ENCODE results near the gene STK32A. TPM values are rescaled to one million over a fixed set of nuclear protein-coding genes. Genes with fewer than 3 reads are reported as not detected.

STK32A gene
- total RNA-seq, 6 donors from 2014 or later, result 2.7 to 13.3 (median 7.1) TPM

DNA sequence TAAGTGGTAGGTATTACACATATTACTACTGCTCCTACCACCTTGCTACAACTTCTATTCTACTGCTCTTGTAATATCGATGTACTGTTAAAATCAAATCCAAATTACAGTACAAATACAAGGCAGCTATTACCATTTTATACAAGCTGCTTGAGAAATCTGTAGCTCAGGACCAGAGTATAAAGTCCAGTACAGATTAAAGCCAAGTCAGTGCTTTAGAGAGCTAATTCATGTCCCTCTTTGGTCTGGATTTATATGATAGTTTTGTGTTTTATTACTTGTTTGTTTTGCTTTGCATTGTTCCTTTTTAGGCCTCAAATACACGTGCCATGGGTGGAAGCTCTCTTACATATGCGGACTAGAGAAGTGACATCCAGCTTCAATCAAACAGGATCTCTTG is 199.2 kb downstream of the STK32A start:
- TF ChIP-seq EP300 (IDR thresholded peaks at IDR 0.05) (no peak), POLR2A (IDR thresholded peaks at IDR 0.05) (no peak), POLR2AphosphoS5 (IDR thresholded peaks at IDR 0.05) (no peak)
- TF ChIP-seq, protein P1, sequence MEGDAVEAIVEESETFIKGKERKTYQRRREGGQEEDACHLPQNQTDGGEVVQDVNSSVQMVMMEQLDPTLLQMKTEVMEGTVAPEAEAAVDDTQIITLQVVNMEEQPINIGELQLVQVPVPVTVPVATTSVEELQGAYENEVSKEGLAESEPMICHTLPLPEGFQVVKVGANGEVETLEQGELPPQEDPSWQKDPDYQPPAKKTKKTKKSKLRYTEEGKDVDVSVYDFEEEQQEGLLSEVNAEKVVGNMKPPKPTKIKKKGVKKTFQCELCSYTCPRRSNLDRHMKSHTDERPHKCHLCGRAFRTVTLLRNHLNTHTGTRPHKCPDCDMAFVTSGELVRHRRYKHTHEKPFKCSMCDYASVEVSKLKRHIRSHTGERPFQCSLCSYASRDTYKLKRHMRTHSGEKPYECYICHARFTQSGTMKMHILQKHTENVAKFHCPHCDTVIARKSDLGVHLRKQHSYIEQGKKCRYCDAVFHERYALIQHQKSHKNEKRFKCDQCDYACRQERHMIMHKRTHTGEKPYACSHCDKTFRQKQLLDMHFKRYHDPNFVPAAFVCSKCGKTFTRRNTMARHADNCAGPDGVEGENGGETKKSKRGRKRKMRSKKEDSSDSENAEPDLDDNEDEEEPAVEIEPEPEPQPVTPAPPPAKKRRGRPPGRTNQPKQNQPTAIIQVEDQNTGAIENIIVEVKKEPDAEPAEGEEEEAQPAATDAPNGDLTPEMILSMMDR (IDR thresholded peaks at IDR 0.05), result no peak
- ATAC-seq (ENCODE audit: low FRiP score in 2 of 2) (no peak), DNase-seq (no peak)

DNA sequence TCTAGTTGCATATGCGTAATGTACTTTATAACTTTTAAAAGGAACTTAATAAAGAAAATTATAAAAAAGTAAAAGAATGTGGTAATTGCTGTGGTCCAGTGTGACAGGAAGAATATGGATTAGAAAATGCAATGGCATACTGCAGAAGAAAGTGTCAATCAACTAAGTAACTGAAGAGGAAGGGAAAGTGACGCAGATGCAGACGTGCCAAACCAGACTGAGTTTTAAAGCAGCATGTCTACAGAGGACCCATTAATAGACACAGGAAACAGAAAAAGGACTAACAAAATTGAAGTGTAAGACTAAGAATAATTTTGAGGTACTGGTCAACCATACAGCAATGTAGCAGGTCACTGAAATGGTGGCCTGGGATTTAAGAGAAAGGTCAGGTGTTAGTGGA is 201.8 kb downstream of the STK32A start:
- TF ChIP-seq, protein P1 (IDR thresholded peaks at IDR 0.05), result no peak
- no peak for TF ChIP-seq POLR2AphosphoS5 (IDR thresholded peaks at IDR 0.05)
- no peak for TF ChIP-seq POLR2A (IDR thresholded peaks at IDR 0.05)
- no peak for TF ChIP-seq EP300 (IDR thresholded peaks at IDR 0.05)
- Histone ChIP-seq H3K9me3 (no peaks in the 10 kb centered on the region), H3K4me3 (no peak overlapping the region), H3K27me3 (no peaks in the 10 kb centered on the region), H3K36me3 (no peaks in the 10 kb centered on the region), H3K27ac (no peak overlapping the region), H3K4me1 (peaks cover 0 to 14% (median 7%) of the 10 kb centered on the region in 4 donors)
- 64 to 73% methylated on average over 3 of the region's 3 CpGs for WGBS, 2 donors
- no peak for DNase-seq
- peak in 1 of 2 donors; percentile 27 for ATAC-seq (ENCODE audit: low FRiP score in 2 of 2)

More for the DNA sequence above, 199.2 kb downstream of the STK32A start:
- Histone ChIP-seq H3K4me3 (no peak overlapping the region), H3K9me3 (no peaks in the 10 kb centered on the region), H3K27me3 (no peaks in the 10 kb centered on the region), H3K36me3 (no peaks in the 10 kb centered on the region), H3K27ac (no peak overlapping the region), H3K4me1 (peaks cover 0 to 14% (median 7%) of the 10 kb centered on the region in 4 donors)
- 82 to 84% methylated on average over 3 of the region's 3 CpGs for WGBS, 2 donors

DNA sequence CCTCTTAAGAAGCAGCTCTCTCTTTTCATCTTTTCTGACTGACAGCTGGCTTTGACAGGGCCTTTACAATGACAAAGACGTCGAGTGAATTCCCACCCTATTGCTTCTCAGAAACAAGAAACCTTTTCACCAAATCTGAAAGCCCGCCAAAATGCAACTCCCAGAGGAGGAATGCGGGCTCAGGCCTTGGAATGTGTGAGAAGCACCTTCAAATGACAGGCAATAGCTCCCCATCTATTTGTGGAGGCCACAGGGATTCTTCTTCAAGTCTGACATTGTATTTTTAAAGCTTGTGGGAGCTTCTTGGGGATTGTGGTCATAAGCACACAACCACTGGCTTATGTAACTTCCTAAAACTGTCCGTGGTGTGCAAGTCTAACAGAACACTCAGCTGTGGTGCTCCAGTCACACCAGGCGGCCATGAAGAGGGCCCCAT is 202.4 kb downstream of the STK32A start:
- WGBS, 2 donors, result 61 to 69% methylated on average over 6 of the region's 6 CpGs
- Histone ChIP-seq H3K36me3 (no peaks in the 10 kb centered on the region), H3K4me3 (no peak overlapping the region), H3K4me1 (peaks cover 0 to 14% (median 7%) of the 10 kb centered on the region in 4 donors), H3K27ac (no peak overlapping the region), H3K9me3 (no peaks in the 10 kb centered on the region), H3K27me3 (no peaks in the 10 kb centered on the region)
- TF ChIP-seq POLR2A (IDR thresholded peaks at IDR 0.05), result no peak
- TF ChIP-seq POLR2AphosphoS5 (IDR thresholded peaks at IDR 0.05), result no peak
- TF ChIP-seq, protein P1 (IDR thresholded peaks at IDR 0.05), result no peak
- TF ChIP-seq EP300 (IDR thresholded peaks at IDR 0.05), result no peak
- DNase-seq (no peak), ATAC-seq (ENCODE audit: low FRiP score in 2 of 2) (peak; percentile 54 to 67)

Small RNAs within 50 kb of the gene (small RNA-seq; reads per million reads assigned to genes)
- gene AC011373.1, result 0 reads per million in 4 donors
